ENCODE data around the gene ARPC5.
"Not testable (repeated sequence)": the region's sequence is repeated elsewhere in the genome, so short reads cannot be mapped to it uniquely, and the experiment has no call there.

ARPC5 gene

GRCh38 chr1:183630748-183631147, 4.8 kb downstream of the ARPC5 start:
- no peak overlapping the region for H3K4me3 ChIP-seq (ENCODE audit: low read depth, low read length)
- H2AK5ac ChIP-seq (ENCODE audit: low read length), result no peak overlapping the region
- no peak overlapping the region for H3K9ac ChIP-seq (ENCODE audit: low read length)
- H3K79me2 ChIP-seq (ENCODE audit: control insufficient read depth, insufficient read depth, low read length, poor library complexity), result peaks cover 7% of the 10 kb centered on the region
- H4K8ac ChIP-seq (ENCODE audit: low read depth, low read length), result no peak overlapping the region
- H3K23ac ChIP-seq (ENCODE audit: low read length), result no peak overlapping the region
- no peak overlapping the region for H3K27ac ChIP-seq (ENCODE audit: low read depth, low read length)
- WGBS (ENCODE audit: extremely low coverage, insufficient coverage, insufficient read length), result no CpG with 5 or more reads among the region's 2 CpGs
- no peak overlapping the region for H3K18ac ChIP-seq (ENCODE audit: low read length)
- peaks cover 3 to 12% of the 10 kb centered on the region in 2 experiments for H3K36me3 ChIP-seq (ENCODE audit: control insufficient read depth in 1 of 2, insufficient read depth in 2 of 2, low read length in 2 of 2)
- no peak for DNase-seq
- peaks cover 9% of the 10 kb centered on the region for H3K79me1 ChIP-seq (ENCODE audit: low read length)
- H3K4me2 ChIP-seq (ENCODE audit: low read length), result no peak overlapping the region
- H4K12ac ChIP-seq (ENCODE audit: low read depth, low read length), result no peak overlapping the region
- H2BK120ac ChIP-seq (ENCODE audit: insufficient read depth, low read length, poor library complexity), result no peak overlapping the region
- no peaks in the 10 kb centered on the region for H3K27me3 ChIP-seq (ENCODE audit: insufficient read depth, low read length)
- no peaks in the 10 kb centered on the region for H3K9me3 ChIP-seq (ENCODE audit: insufficient read depth, low read depth, low read length)
- no peak overlapping the region for H3K14ac ChIP-seq (ENCODE audit: low read length)
- no peaks in the 10 kb centered on the region for H3K4me1 ChIP-seq (ENCODE audit: control insufficient read depth in 1 of 2, insufficient read depth in 2 of 2, low read length in 2 of 2)
- H2AFZ ChIP-seq (ENCODE audit: insufficient read depth, low read length, poor library complexity), result no peak overlapping the region
- no peak overlapping the region for H4K91ac ChIP-seq (ENCODE audit: low read depth, low read length)
- no peak overlapping the region for H2BK5ac ChIP-seq (ENCODE audit: low read depth, low read length, poor library complexity)
- no peak overlapping the region for H3K4ac ChIP-seq (ENCODE audit: low read depth, low read length)
- H2BK12ac ChIP-seq (ENCODE audit: low read length), result no peak overlapping the region

GRCh38 chr1:183628537-183628936, 7.0 kb downstream of the ARPC5 start:
- Histone ChIP-seq H3K4me3 (ENCODE audit: low read depth, low read length) (no peak overlapping the region), H2BK120ac (ENCODE audit: insufficient read depth, low read length, poor library complexity) (no peak overlapping the region), H3K23ac (ENCODE audit: low read length) (no peak overlapping the region), H2AK5ac (ENCODE audit: low read length) (no peak overlapping the region), H4K8ac (ENCODE audit: low read depth, low read length) (no peak overlapping the region), H3K79me2 (ENCODE audit: control insufficient read depth, insufficient read depth, low read length, poor library complexity) (no peaks in the 10 kb centered on the region), H3K4me1 (ENCODE audit: control insufficient read depth in 1 of 2, insufficient read depth in 2 of 2, low read length in 2 of 2) (no peaks in the 10 kb centered on the region), H3K27ac (ENCODE audit: low read depth, low read length) (no peak overlapping the region), H3K9ac (ENCODE audit: low read length) (no peak overlapping the region), H2AFZ (ENCODE audit: insufficient read depth, low read length, poor library complexity) (no peak overlapping the region), H3K14ac (ENCODE audit: low read length) (no peak overlapping the region), H4K91ac (ENCODE audit: low read depth, low read length) (no peak overlapping the region), H4K12ac (ENCODE audit: low read depth, low read length) (no peak overlapping the region), H3K9me3 (ENCODE audit: insufficient read depth, low read depth, low read length) (no peaks in the 10 kb centered on the region), H3K18ac (ENCODE audit: low read length) (no peak overlapping the region), H3K4ac (ENCODE audit: low read depth, low read length) (no peak overlapping the region), H3K4me2 (ENCODE audit: low read length) (no peak overlapping the region), H2BK12ac (ENCODE audit: low read length) (no peak overlapping the region), H3K27me3 (ENCODE audit: insufficient read depth, low read length) (no peaks in the 10 kb centered on the region), H3K79me1 (ENCODE audit: low read length) (no peaks in the 10 kb centered on the region), H2BK5ac (ENCODE audit: low read depth, low read length, poor library complexity) (no peak overlapping the region), H3K36me3 (ENCODE audit: control insufficient read depth in 1 of 2, insufficient read depth in 2 of 2, low read length in 2 of 2) (peaks cover 5 to 14% of the 10 kb centered on the region in 2 experiments)
- DNase-seq, result no peak

DNA sequence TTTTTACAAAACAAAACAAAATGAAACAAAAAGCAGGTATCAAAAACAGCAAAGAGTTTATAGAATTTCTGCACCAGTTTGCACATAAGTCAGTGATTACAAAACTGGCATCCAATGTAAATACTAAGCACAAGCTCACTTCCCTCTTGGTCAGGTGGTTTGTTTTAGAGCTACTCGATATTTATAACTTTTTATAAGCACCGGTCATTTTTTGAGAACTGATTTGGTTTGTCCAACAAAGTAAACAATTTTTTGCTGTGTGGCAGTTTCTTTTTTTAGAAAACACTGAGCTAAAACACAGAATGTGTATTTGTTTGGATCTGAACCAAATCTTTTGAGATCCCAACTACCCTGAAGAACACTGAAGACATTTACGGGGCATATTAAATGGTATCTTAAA, 9.3 kb downstream of the ARPC5 start:
- no CpG with 5 or more reads among the region's 3 CpGs for WGBS (ENCODE audit: extremely low coverage, insufficient coverage, insufficient read length)
- peaks cover 4 to 14% of the 10 kb centered on the region in 2 experiments for H3K36me3 ChIP-seq (ENCODE audit: control insufficient read depth in 1 of 2, insufficient read depth in 2 of 2, low read length in 2 of 2)
- H4K8ac ChIP-seq (ENCODE audit: low read depth, low read length); H2BK12ac ChIP-seq (ENCODE audit: low read length); H2BK5ac ChIP-seq (ENCODE audit: low read depth, low read length, poor library complexity); H3K4me1 ChIP-seq (ENCODE audit: control insufficient read depth in 1 of 2, insufficient read depth in 2 of 2, low read length in 2 of 2); H3K27me3 ChIP-seq (ENCODE audit: insufficient read depth, low read length); H4K91ac ChIP-seq (ENCODE audit: low read depth, low read length); H3K4me2 ChIP-seq (ENCODE audit: low read length); H3K9me3 ChIP-seq (ENCODE audit: insufficient read depth, low read depth, low read length); H3K79me1 ChIP-seq (ENCODE audit: low read length); DNase-seq; H3K14ac ChIP-seq (ENCODE audit: low read length); H3K4me3 ChIP-seq (ENCODE audit: low read depth, low read length); H3K18ac ChIP-seq (ENCODE audit: low read length); H3K79me2 ChIP-seq (ENCODE audit: control insufficient read depth, insufficient read depth, low read length, poor library complexity); H2BK120ac ChIP-seq (ENCODE audit: insufficient read depth, low read length, poor library complexity); H3K27ac ChIP-seq (ENCODE audit: low read depth, low read length); H3K23ac ChIP-seq (ENCODE audit: low read length); H4K12ac ChIP-seq (ENCODE audit: low read depth, low read length); H2AK5ac ChIP-seq (ENCODE audit: low read length); H3K9ac ChIP-seq (ENCODE audit: low read length); H3K4ac ChIP-seq (ENCODE audit: low read depth, low read length); H2AFZ ChIP-seq (ENCODE audit: insufficient read depth, low read length, poor library complexity): not testable (repeated sequence)

DNA sequence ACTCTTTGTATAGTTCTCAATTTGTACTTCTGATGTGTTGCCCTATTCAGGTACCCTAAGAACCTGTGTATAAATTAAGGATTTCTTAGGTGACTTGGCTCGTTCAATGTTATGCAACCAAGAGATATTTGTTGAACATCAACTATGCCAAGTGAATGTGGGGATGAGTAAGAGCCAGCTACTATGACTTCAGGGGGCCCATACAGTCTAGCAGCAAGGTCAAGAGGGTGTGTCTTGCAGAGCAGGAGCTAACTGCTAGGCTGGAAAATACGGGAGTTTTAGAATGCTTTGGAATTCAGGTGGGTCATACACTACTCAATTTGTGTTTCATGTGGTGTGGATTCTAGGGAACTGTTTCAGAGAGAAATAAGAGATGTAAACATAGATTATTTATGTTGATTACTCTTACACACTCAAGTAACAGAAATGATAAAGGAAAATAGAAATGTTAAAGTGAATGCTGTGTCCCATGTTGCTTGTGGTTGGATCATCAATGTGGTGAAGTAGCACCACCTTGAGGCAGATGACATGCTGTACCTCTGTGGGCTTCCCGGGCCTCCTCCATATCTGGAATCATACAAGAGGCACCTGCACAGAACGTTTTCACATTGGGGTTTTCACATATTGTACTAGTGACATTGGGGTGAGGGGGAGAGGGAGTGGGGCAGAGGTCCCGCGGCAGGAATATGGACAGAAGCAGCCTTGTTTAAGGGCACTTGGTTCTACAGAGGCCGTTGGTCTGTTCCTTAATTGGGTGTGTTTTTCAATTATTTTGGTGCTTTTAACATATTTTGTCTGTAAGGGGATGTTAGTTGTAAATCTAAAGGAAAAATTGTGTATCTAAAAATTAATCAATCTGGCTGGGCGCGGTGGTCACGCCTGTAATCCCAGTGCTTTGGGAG, 12.4 kb downstream of the ARPC5 start:
- no peak overlapping the region for H3K9ac ChIP-seq (ENCODE audit: low read length)
- H3K27me3 ChIP-seq (ENCODE audit: insufficient read depth, low read length), result no peaks in the 10 kb centered on the region
- H4K8ac ChIP-seq (ENCODE audit: low read depth, low read length), result no peak overlapping the region
- H2AK5ac ChIP-seq (ENCODE audit: low read length), result no peak overlapping the region
- H3K4me2 ChIP-seq (ENCODE audit: low read length), result no peak overlapping the region
- no peaks in the 10 kb centered on the region for H3K79me2 ChIP-seq (ENCODE audit: control insufficient read depth, insufficient read depth, low read length, poor library complexity)
- DNase-seq, result peak; percentile 59 to 70
- H3K79me1 ChIP-seq (ENCODE audit: low read length), result no peaks in the 10 kb centered on the region
- no peak overlapping the region for H3K18ac ChIP-seq (ENCODE audit: low read length)
- no peak overlapping the region for H3K4ac ChIP-seq (ENCODE audit: low read depth, low read length)
- no peak overlapping the region for H2BK12ac ChIP-seq (ENCODE audit: low read length)
- no CpG with 5 or more reads among the region's 10 CpGs for WGBS (ENCODE audit: extremely low coverage, insufficient coverage, insufficient read length)
- H2BK5ac ChIP-seq (ENCODE audit: low read depth, low read length, poor library complexity), result no peak overlapping the region
- H2BK120ac ChIP-seq (ENCODE audit: insufficient read depth, low read length, poor library complexity), result no peak overlapping the region
- H3K36me3 ChIP-seq (ENCODE audit: control insufficient read depth in 1 of 2, insufficient read depth in 2 of 2, low read length in 2 of 2), result peaks cover 4 to 5% of the 10 kb centered on the region in 2 experiments
- H3K9me3 ChIP-seq (ENCODE audit: insufficient read depth, low read depth, low read length), result no peaks in the 10 kb centered on the region
- H2AFZ ChIP-seq (ENCODE audit: insufficient read depth, low read length, poor library complexity), result no peak overlapping the region
- no peak overlapping the region for H3K14ac ChIP-seq (ENCODE audit: low read length)
- H3K4me3 ChIP-seq (ENCODE audit: low read depth, low read length), result no peak overlapping the region
- no peak overlapping the region for H4K12ac ChIP-seq (ENCODE audit: low read depth, low read length)
- H3K27ac ChIP-seq (ENCODE audit: low read depth, low read length), result no peak overlapping the region
- H3K23ac ChIP-seq (ENCODE audit: low read length), result no peak overlapping the region
- no peak overlapping the region for H4K91ac ChIP-seq (ENCODE audit: low read depth, low read length)
- H3K4me1 ChIP-seq (ENCODE audit: control insufficient read depth in 1 of 2, insufficient read depth in 2 of 2, low read length in 2 of 2), result no peaks in the 10 kb centered on the region

Data from trophoblast cell (in vitro differentiated cells and primary cell).